ENCODE results near the gene KISS1R. TPM values are rescaled to one million over a fixed set of nuclear protein-coding genes. Genes with fewer than 3 reads are reported as not detected.

KISS1R gene
- polyA plus RNA-seq, 1 donor (not counting 4 experiments of a cell fraction or from before 2014, with no cell fraction given), result not detected

- TF ChIP-seq EZH2 (IDR thresholded peaks at IDR 0.05; ENCODE audit: low read length), result no peak
- no peak for TF ChIP-seq CTCF (optimal IDR thresholded peaks at IDR 0.05 in 1 of 3, IDR thresholded peaks at IDR 0.05 in 1 of 3, conservative IDR thresholded peaks at IDR 0.05 in 1 of 3; ENCODE audit: extremely low read depth in 1 of 3, insufficient read depth in 2 of 3, low read length in 3 of 3)
- H3K27ac ChIP-seq (ENCODE audit: control insufficient read depth, insufficient read depth, low read length), result no peak overlapping the region
- no peaks in the 10 kb centered on the region for H3K4me1 ChIP-seq (ENCODE audit: control insufficient read depth, extremely low read depth, insufficient read depth, low read length)
- FAIRE-seq (no peak), DNase-seq (ENCODE audit: low read depth, low spot score) (no peak)
- dilution Hi-C loops (cut with MboI; ENCODE audit: extremely low pct_ligation_motif_present, low sequenced_read_pairs), result no loop called here
- no peak overlapping the region for H3K9ac ChIP-seq (ENCODE audit: control insufficient read depth, extremely low read depth, insufficient read depth, low read length)
- H3K79me2 ChIP-seq (ENCODE audit: control insufficient read depth, insufficient read depth, low read length), result no peaks in the 10 kb centered on the region
- no peaks in the 10 kb centered on the region for H3K9me1 ChIP-seq (ENCODE audit: control insufficient read depth, extremely low read depth, insufficient read depth, low read length)
- H3K4me2 ChIP-seq (ENCODE audit: control insufficient read depth, extremely low read depth, insufficient read depth, low read depth, low read length), result no peak overlapping the region
- H3K9me3 ChIP-seq (ENCODE audit: control insufficient read depth, low read depth, low read length), result no peaks in the 10 kb centered on the region
- H3K4me3 ChIP-seq (ENCODE audit: control insufficient read depth in 2 of 3, extremely low read depth in 1 of 3, insufficient read depth in 2 of 3, low read depth in 1 of 3, low read length in 3 of 3), result no peak overlapping the region
- H3K27me3 ChIP-seq (ENCODE audit: control insufficient read depth, extremely low read depth, insufficient read depth, low read length), result no peaks in the 10 kb centered on the region
- H4K20me1 ChIP-seq (ENCODE audit: control insufficient read depth, extremely low read depth, insufficient read depth, low read length), result no peaks in the 10 kb centered on the region
- no peak overlapping the region for H2AFZ ChIP-seq (ENCODE audit: control insufficient read depth, low read length)
- peaks cover 5 to 11% of the 10 kb centered on the region in 2 experiments for H3K36me3 ChIP-seq (ENCODE audit: control insufficient read depth in 2 of 2, extremely low read depth in 1 of 2, insufficient read depth in 2 of 2, low read length in 2 of 2)
Observed at GRCh38 chr19:896434-896833, 20.7 kb upstream of the KISS1R start.

- no peaks in the 10 kb centered on the region for H4K20me1 ChIP-seq (ENCODE audit: control insufficient read depth, extremely low read depth, insufficient read depth, low read length)
- TF ChIP-seq CTCF (optimal IDR thresholded peaks at IDR 0.05 in 1 of 3, IDR thresholded peaks at IDR 0.05 in 1 of 3, conservative IDR thresholded peaks at IDR 0.05 in 1 of 3; ENCODE audit: extremely low read depth in 1 of 3, insufficient read depth in 2 of 3, low read length in 3 of 3) (no peak), EZH2 (IDR thresholded peaks at IDR 0.05; ENCODE audit: low read length) (no peak)
- dilution Hi-C loops (cut with MboI; ENCODE audit: extremely low pct_ligation_motif_present, low sequenced_read_pairs), result no loop called here
Observed at GRCh38 chr19:896999-897398, 20.1 kb upstream of the KISS1R start.

More at GRCh38 chr19:896999-897398, 20.1 kb upstream of the KISS1R start:
- H3K36me3 ChIP-seq (ENCODE audit: control insufficient read depth in 2 of 2, extremely low read depth in 1 of 2, insufficient read depth in 2 of 2, low read length in 2 of 2), result peaks cover 5 to 16% of the 10 kb centered on the region in 2 experiments
- DNase-seq (ENCODE audit: low read depth, low spot score) (no peak), FAIRE-seq (no peak)
- no peaks in the 10 kb centered on the region for H3K27me3 ChIP-seq (ENCODE audit: control insufficient read depth, extremely low read depth, insufficient read depth, low read length)
- H3K4me1 ChIP-seq (ENCODE audit: control insufficient read depth, extremely low read depth, insufficient read depth, low read length), result no peaks in the 10 kb centered on the region
- no peak overlapping the region for H3K9ac ChIP-seq (ENCODE audit: control insufficient read depth, extremely low read depth, insufficient read depth, low read length)
- no peak overlapping the region for H3K4me3 ChIP-seq (ENCODE audit: control insufficient read depth in 2 of 3, extremely low read depth in 1 of 3, insufficient read depth in 2 of 3, low read depth in 1 of 3, low read length in 3 of 3)
- no peak overlapping the region for H3K27ac ChIP-seq (ENCODE audit: control insufficient read depth, insufficient read depth, low read length)
- H3K4me2 ChIP-seq (ENCODE audit: control insufficient read depth, extremely low read depth, insufficient read depth, low read depth, low read length), result no peak overlapping the region
- H3K9me1 ChIP-seq (ENCODE audit: control insufficient read depth, extremely low read depth, insufficient read depth, low read length), result no peaks in the 10 kb centered on the region
- H3K79me2 ChIP-seq (ENCODE audit: control insufficient read depth, insufficient read depth, low read length), result no peaks in the 10 kb centered on the region
- no peak overlapping the region for H2AFZ ChIP-seq (ENCODE audit: control insufficient read depth, low read length)
- no peaks in the 10 kb centered on the region for H3K9me3 ChIP-seq (ENCODE audit: control insufficient read depth, low read depth, low read length)
